SH-SY5Y (cell line): Measurements from ENCODE around the gene MPC1.

Source experiments
- GATA2 ChIP-seq: IDR thresholded peaks from 2 replicates; pipeline ENCODE4 v1.6.1; 2011; ENCODE audit warnings: mild to moderate bottlenecking, low read depth, low read length
- GATA3 ChIP-seq: IDR thresholded peaks from 2 replicates; pipeline ENCODE4 v1.6.1; 2011; ENCODE audit warnings: low read depth, mild to moderate bottlenecking, low read length, moderate library complexity

DNA sequence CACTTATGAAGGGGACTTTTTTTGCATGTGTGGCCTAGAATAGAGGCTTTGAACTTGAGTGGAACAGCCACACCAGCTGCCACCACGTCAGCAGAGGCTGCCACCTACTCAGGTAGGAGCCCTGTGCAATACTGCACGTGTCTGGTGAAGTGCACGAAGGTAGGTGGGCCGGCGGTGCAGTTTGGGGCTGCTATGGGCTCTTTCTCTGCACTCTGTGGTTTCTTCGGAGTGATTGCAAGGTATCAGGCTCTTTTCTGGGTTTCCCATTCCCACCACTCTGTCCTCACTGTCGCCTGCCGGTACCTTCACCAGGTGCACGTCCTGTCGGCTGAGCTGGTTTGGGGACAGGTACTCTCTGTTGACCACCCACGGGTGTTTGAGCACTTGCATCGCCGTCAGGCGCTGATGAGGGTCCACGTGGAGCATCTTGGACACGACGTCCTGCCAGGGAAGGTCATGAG is 30.8 kb upstream of the MPC1 start:
- TF ChIP-seq GATA2, result no peak
- TF ChIP-seq GATA3, result no peak
